AG09319 (cell line): Measurements from ENCODE around the gene STMN3.
"Not testable (repeated sequence)": the region's sequence is repeated elsewhere in the genome, so short reads cannot be mapped to it uniquely, and the experiment has no call there.

Source experiments
- DNase-seq: peaks from one replicate; pipeline ENCODE4 v3.0.0-alpha.2; 2010; ENCODE audit warnings: low read depth; ENCODE audit errors: extremely low read depth
- TF ChIP-seq, protein P1 (sequence below): IDR thresholded peaks from 2 replicates; pipeline ENCODE4 v1.5.1; 2011; ENCODE audit warnings: low read depth, mild to moderate bottlenecking, inconsistent platforms, low read length, moderate library complexity

The STMN3 gene

GRCh38 chr20:63641146-63641791 is 12.0 kb downstream of the STMN3 start:
- DNase-seq: no peak

DNA sequence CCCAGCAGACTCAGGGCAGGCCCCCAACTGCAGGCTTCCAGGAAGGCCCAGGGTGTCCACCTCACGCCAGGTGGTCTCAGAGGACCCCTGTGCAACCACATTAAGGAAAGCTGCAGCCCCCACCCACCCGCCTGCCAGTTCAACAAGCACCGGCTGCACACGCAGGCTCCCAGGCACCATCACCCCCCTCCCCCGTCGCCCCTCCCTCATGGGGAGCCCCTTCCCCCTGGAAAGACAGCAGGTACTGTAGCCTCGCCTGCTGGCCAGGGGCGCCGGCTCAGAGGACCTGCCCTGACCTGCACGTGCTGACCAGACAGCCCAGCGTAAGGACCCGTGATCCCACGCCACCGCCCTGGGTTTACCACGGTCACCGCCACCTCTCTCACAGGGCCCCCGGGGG is 12.5 kb downstream of the STMN3 start:
- not testable (repeated sequence) for DNase-seq

More at GRCh38 chr20:63641146-63641791, 12.0 kb downstream of the STMN3 start:
- TF ChIP-seq, protein P1, sequence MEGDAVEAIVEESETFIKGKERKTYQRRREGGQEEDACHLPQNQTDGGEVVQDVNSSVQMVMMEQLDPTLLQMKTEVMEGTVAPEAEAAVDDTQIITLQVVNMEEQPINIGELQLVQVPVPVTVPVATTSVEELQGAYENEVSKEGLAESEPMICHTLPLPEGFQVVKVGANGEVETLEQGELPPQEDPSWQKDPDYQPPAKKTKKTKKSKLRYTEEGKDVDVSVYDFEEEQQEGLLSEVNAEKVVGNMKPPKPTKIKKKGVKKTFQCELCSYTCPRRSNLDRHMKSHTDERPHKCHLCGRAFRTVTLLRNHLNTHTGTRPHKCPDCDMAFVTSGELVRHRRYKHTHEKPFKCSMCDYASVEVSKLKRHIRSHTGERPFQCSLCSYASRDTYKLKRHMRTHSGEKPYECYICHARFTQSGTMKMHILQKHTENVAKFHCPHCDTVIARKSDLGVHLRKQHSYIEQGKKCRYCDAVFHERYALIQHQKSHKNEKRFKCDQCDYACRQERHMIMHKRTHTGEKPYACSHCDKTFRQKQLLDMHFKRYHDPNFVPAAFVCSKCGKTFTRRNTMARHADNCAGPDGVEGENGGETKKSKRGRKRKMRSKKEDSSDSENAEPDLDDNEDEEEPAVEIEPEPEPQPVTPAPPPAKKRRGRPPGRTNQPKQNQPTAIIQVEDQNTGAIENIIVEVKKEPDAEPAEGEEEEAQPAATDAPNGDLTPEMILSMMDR: no peak

DNA sequence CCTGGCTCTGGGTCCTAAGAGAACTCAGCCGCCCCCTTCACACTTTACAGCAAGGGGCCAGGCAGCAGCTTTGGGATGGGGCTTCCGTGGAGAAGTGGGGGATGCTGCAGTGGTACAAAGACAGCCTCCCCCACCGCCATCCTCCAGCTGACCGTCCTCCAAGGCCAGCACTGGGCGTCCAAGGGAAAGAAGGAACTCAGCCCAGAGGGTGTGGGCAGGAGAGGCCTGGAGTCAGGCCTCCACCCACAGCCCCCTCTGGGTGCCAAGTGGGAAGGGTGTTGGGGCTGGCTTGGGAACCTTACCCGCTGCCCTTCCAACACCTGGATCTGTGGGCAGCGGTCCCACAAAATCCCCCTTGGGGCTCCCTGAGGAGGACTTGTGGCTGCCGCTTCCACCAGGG is 13.1 kb downstream of the STMN3 start:
- DNase-seq: no peak
- TF ChIP-seq, protein P1: no peak

DNA sequence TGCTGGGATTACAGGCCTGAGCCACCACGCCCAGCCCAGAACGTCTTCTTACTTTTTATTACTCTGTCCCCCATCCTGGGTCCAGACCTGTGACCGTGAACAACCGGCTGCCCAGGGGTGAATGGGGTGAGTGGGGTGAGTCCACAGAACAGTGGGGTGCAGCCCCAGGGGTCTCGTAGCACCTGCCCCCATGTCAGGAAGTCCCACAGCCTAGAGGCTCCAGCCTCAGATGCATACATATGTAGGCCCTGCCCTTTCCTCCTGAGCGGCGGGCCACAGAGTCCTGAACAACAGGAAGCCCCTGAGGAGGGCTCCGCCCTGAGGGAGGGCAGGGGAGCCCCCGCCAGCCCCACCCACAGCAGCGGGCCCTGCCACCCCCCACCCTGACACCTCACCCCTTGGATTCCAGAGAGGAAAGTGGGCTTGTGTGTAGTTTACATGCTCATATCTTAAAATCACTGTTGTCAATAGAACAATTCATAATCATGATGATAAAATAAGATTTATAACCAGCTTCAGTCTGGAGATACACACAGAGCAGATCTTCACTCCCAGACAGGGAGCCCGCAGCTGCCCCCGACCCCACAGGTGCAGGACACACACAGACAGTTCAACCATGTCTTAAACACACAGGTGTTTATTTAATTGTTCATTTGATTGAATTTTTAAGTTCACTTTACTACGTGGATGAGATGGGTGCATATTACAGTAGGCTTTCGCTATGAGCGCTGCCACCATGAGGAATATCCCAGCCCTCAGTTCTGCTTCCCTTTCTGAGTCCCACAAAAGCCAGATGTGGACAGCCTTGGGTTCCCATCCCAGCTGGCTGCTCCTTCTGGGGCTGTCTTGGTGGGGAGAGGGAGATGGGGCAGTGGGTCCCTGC is 13.9 kb downstream of the STMN3 start:
- DNase-seq: no peak
- TF ChIP-seq, protein P1: no peak

- TF ChIP-seq, protein P1: no peak
Observed at GRCh38 chr20:63636752-63637628, 16.2 kb downstream of the STMN3 start.

DNA sequence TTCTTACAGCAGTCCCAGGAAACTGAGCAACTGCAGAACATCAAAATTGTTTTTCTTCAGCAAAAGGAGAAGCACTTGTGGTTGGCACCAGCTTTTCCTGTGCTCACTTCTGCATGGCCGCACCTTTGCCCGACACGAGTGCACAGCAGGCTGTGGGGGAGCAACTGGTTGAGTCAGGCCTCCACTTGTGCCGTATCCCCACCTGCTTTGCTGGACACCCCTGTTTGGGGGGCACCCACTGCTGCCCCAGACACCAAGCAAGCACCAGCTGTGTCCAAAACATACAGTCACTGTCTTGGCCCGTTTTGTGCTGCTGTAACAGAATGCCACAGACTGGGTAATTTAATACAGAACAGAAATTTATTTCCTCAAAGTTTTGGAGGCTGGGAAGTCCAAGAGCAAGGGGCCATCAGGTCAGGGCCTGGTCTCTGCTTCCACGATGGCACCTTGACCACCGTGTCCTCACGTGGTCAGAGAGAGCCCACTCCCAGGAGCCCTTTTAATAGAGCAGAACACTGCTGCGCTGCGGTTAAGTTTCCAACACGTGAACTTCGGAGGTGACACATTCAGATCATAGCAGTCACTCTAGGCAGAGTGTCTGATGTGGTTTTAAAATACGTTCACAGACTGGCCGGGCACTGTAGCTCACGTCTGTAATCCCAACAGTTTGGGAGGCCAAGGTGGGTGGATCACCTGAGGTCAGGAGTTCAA is 17.6 kb downstream of the STMN3 start:
- TF ChIP-seq, protein P1: no peak
- no peak for DNase-seq

More at GRCh38 chr20:63636752-63637628, 16.2 kb downstream of the STMN3 start:
- no peak for DNase-seq

DNA sequence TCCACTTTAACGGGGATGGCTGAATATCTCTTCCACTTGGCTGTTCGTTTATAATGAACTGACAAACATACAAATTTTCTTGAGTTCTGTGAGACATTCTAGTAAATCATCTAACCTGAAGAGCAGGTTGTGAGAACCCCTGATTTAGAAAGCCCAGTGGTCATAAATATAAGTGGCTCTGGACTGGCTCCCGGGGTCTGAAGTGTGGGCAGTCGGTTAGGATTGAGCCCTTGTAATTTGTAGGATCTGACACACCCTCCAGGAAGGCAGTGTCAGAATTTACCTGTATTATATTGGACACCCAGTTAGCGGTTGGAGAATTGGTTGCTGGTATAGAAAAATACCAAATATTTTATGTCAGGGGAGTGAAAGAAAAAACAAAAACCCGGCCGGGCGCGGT is 19.5 kb downstream of the STMN3 start:
- TF ChIP-seq, protein P1: no peak
- no peak for DNase-seq

DNA sequence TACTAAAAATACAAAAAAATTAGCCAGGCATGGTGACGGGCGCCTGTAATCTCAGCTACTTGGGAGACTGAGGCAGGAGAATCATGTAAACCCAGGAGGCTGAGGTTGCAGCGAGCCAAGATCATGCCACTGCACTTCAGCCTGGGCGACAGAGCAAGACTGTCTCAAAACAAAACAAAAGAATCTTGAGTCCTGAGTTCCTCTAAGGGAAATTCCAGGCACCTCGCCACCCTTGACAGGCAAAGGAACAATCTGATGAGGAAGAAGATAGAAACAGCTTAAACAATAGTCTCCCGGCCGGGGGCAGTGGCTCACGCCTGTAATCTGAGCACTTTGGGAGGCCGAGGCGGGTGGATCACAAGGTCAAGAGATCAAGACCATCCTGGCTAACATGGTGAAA is 21.8 kb downstream of the STMN3 start:
- not testable (repeated sequence) for DNase-seq

- DNase-seq: not testable (repeated sequence)
Observed at GRCh38 chr20:63630956-63631355, 22.3 kb downstream of the STMN3 start.
